HCT116 (cell line): Measurements from ENCODE around the gene RIMS4. TPM values are rescaled to one million over a fixed set of nuclear protein-coding genes. Genes with fewer than 3 reads are reported as not detected.

Experiments
- ATAC-seq: fragments of 200-7000 bp; cut with Tn5 transposase; 2 replicates; pipeline ENCODE4 v1.9.1; 2020; ENCODE audit warnings: mild to moderate bottlenecking, moderate library complexity
- BruUV-seq: library from RNA; stranded (reverse); fragments of 400-500 nt; replicated peaks from 2 replicates; lab custom pipeline; 2021; lab: Mats Ljungman, UMichigan
- CTCF ChIA-PET: fragments of 300-600 bp; sonication (Branson Sonifier 250); formaldehyde crosslinking; loops from one replicate; lab custom pipeline; 2021; ENCODE audit warnings: antibody characterized with exemption; lab: Charles Lee
- POLR2A ChIA-PET: fragments of 300-600, 350-600 bp; sonication (Branson Sonifier 250); formaldehyde crosslinking; loops from one replicate; lab custom pipeline; 2021; ENCODE audit warnings: antibody characterized with exemption; lab: Charles Lee
- RAD21 ChIA-PET, 2 experiments: fragments of 300-600 bp; sonication (Branson Sonifier 250); formaldehyde crosslinking; loops; one replicate each; lab custom pipeline; 2023; ENCODE audit warnings: low total read pairs in 2 of 2; ENCODE audit not compliant: uncharacterized antibody in 2 of 2, unreplicated experiment in 2 of 2, low non-redundant PET in 1 of 2; lab: Charles Lee
- DNase-seq: peaks from one replicate; pipeline ENCODE4 v3.0.0-alpha.2; 2010; ENCODE audit warnings: low read depth, low spot score
- H2AFZ ChIP-seq: fragments of 200-600 bp; shearing (Covaris generic), sonication (generic); 2 replicates; pipeline ENCODE4 v1.6.1; 2017; ENCODE audit warnings: low read depth, mixed run types, mixed read lengths, antibody characterized with exemption, low read length; ENCODE audit not compliant: poor library complexity, severe bottlenecking
- H3K27ac ChIP-seq: 2 replicates; pipeline ENCODE4 v1.5.1; 2012; ENCODE audit warnings: low read depth, low read length
- H3K27me3 ChIP-seq: fragments of 200-600 bp; sonication (generic); 2 replicates; pipeline ENCODE4 v1.6.1; 2016; ENCODE audit warnings: mixed run types, low read length, mixed read lengths; ENCODE audit not compliant: insufficient read depth
- H3K36me3 ChIP-seq, 2 experiments: fragments of 200-500 bp in 1 of 2; fragments of 200-600 bp in 1 of 2; sonication (Bioruptor generic) in 1 of 2; sonication (generic) in 1 of 2; 2 replicates each; pipeline versions ENCODE4 v1.5.1 to v1.6.1; 2014 to 2016; ENCODE audit warnings: low read length in 2 of 2, inconsistent platforms in 1 of 2, mixed read lengths in 1 of 2, mixed run types in 1 of 2; ENCODE audit not compliant: insufficient read depth in 2 of 2, control insufficient read depth in 1 of 2
- H3K4me1 ChIP-seq, 2 experiments: fragments of 200-600 bp in 1 of 2; sonication (generic) in 1 of 2; 2 replicates each; pipeline versions ENCODE4 v1.5.1 to v1.6.1; 2012 to 2017; ENCODE audit warnings: low read length in 2 of 2, inconsistent platforms in 1 of 2, mild to moderate bottlenecking in 1 of 2, mixed read lengths in 1 of 2, mixed run types in 1 of 2, moderate library complexity in 1 of 2; ENCODE audit not compliant: insufficient read depth in 2 of 2, control insufficient read depth in 1 of 2
- H3K4me2 ChIP-seq: fragments of 200-600 bp; sonication (generic); 2 replicates; pipeline ENCODE4 v1.6.1; 2017; ENCODE audit warnings: mixed run types, low read length, mixed read lengths
- H3K4me3 ChIP-seq, 2 experiments: fragments of 200-600 bp in 1 of 2; sonication (generic) in 1 of 2; replicated peaks in 1 of 2; 2 replicates each; pipeline ENCODE4 v1.5.1; 2011 to 2016; ENCODE audit warnings: low read length in 2 of 2, control low read depth in 1 of 2, low read depth in 1 of 2, mild to moderate bottlenecking in 1 of 2, mixed read lengths in 1 of 2, mixed run types in 1 of 2
- H3K79me2 ChIP-seq: fragments of 200-600 bp; sonication (generic); 2 replicates; pipeline ENCODE4 v1.6.1; 2017; ENCODE audit warnings: mild to moderate bottlenecking, mixed run types, low read length, moderate library complexity, mixed read lengths; ENCODE audit not compliant: insufficient read depth
- H3K9ac ChIP-seq: fragments of 200-600 bp; sonication (generic); 2 replicates; pipeline ENCODE4 v1.6.1; 2016; ENCODE audit warnings: low read length, mixed read lengths
- H3K9me2 ChIP-seq: fragments of 200-600 bp; sonication (generic), shearing (Covaris generic); 2 replicates; pipeline ENCODE4 v1.6.1; 2017; ENCODE audit warnings: mixed run types, mild to moderate bottlenecking, moderate library complexity; ENCODE audit not compliant: insufficient read depth
- H3K9me3 ChIP-seq, 2 experiments: fragments of 200-500 bp in 1 of 2; fragments of 200-600 bp in 1 of 2; sonication (Bioruptor generic) in 1 of 2; sonication (generic) in 1 of 2; 2 replicates each; pipeline ENCODE4 v1.6.1; 2014 to 2017; ENCODE audit warnings: low read length in 2 of 2, mixed read lengths in 2 of 2, inconsistent platforms in 1 of 2, low read depth in 1 of 2, mild to moderate bottlenecking in 1 of 2, mixed run types in 1 of 2, moderate library complexity in 1 of 2; ENCODE audit not compliant: control insufficient read depth in 1 of 2, insufficient read depth in 1 of 2
- H4K20me1 ChIP-seq: fragments of 200-600 bp; sonication (generic), shearing (Covaris generic); 2 replicates; pipeline ENCODE4 v1.6.1; 2017; ENCODE audit warnings: mixed run types, mild to moderate bottlenecking, moderate library complexity; ENCODE audit not compliant: insufficient read depth
- CEBPB ChIP-seq: IDR thresholded peaks from 2 replicates; pipeline ENCODE4 v1.6.1; 2012; ENCODE audit warnings: low read depth
- EZH2 ChIP-seq: fragments of 200-600 bp; sonication (generic); IDR thresholded peaks from 2 replicates; pipeline ENCODE4 v1.6.1; 2017; ENCODE audit warnings: antibody characterized with exemption, mixed run types
- FOSL1 ChIP-seq: IDR thresholded peaks from 2 replicates; pipeline ENCODE4 v1.6.1; 2012; ENCODE audit warnings: low read depth
- POLR2AphosphoS5 ChIP-seq: IDR thresholded peaks from 2 replicates; pipeline ENCODE4 v1.6.1; 2011; ENCODE audit warnings: mild to moderate bottlenecking, low read depth, low read length, moderate library complexity
- RAD21 ChIP-seq: IDR thresholded peaks from 2 replicates; pipeline ENCODE4 v1.6.1; 2012; ENCODE audit warnings: low read depth, mild to moderate bottlenecking
- SIN3A ChIP-seq: IDR thresholded peaks from 2 replicates; pipeline ENCODE4 v1.6.1; 2012; ENCODE audit warnings: low read depth
- SP1 ChIP-seq: IDR thresholded peaks from 2 replicates; pipeline ENCODE4 v1.6.1; 2012; ENCODE audit warnings: low read depth
- SRF ChIP-seq: IDR thresholded peaks from 2 replicates; pipeline ENCODE4 v1.6.1; 2012; ENCODE audit warnings: low read depth
- YY1 ChIP-seq: IDR thresholded peaks from 2 replicates; pipeline ENCODE4 v1.6.1; 2011; ENCODE audit warnings: low read length, low read depth, moderate library complexity, mild to moderate bottlenecking; ENCODE audit not compliant: insufficient replicate concordance; ENCODE audit errors: extremely low read depth
- ZFX ChIP-seq: fragments of 450-650 bp; IDR thresholded peaks from 2 replicates; pipeline ENCODE4 v1.6.1; 2017
- intact Hi-C: fragments of 100-400 bp; cut with micrococcal nuclease; formaldehyde crosslinking; loops from 2 replicates; pipeline ENCODE4 v1.10.0; 2022
- total RNA-seq: library from RNA; stranded (reverse); gene quantifications from one replicate; pipeline ENCODE4 v1.2.1, GENCODE V29; 2021; ENCODE audit not compliant: unreplicated experiment
- TF ChIP-seq, protein P1 (sequence below), 3 experiments: fragments of 200-600 bp in 1 of 3; sonication (generic) in 1 of 3; IDR thresholded peaks in 2 of 3; conservative IDR thresholded peaks in 1 of 3; 2 replicates each; pipeline ENCODE4 v1.5.1; 2012 to 2017; ENCODE audit warnings: low read depth in 2 of 3, low read length in 2 of 3, antibody characterized with exemption in 1 of 3, borderline replicate concordance in 1 of 3, control low read depth in 1 of 3, mild to moderate bottlenecking in 1 of 3, mixed read lengths in 1 of 3, mixed run types in 1 of 3, moderate library complexity in 1 of 3; ENCODE audit not compliant: insufficient read depth in 1 of 3

The RIMS4 gene
- total RNA-seq, 1 experiment from 2014 or later = 0.05 TPM

DNA sequence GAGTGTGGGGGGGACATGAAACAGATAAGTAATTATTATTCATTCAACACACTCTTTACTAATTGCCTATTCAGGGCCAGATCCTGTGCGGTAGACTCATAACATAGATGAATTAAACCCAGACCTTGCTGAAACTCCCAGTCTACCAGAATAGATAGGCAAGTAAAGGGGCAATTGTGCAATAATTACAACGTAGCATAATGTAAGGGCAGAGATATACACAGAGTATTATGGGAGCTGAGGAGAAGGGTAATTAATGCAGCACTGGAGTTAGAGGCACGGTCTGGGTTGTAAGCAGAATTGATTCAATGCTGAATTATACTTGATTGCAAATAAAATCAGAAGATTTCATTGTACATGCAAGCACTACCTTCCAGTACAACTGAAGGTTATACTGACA, 29.2 kb downstream of the RIMS4 start:
- DNase-seq (no peak), ATAC-seq (no peak)
- Histone ChIP-seq H3K9ac (no peak overlapping the region), H2AFZ (no peak overlapping the region), H4K20me1 (no peaks in the 10 kb centered on the region), H3K4me1 (no peaks in the 10 kb centered on the region), H3K36me3 (no peaks in the 10 kb centered on the region), H3K9me2 (no peaks in the 10 kb centered on the region), H3K27me3 (peaks cover 42% of the 10 kb centered on the region), H3K4me2 (no peak overlapping the region), H3K4me3 (no peak overlapping the region), H3K79me2 (no peaks in the 10 kb centered on the region), H3K9me3 (no peaks in the 10 kb centered on the region), H3K27ac (no peak overlapping the region)
- intact Hi-C loops = no loop called here
- TF ChIP-seq SP1 (no peak), POLR2AphosphoS5 (no peak), RAD21 (no peak), YY1 (no peak), EZH2 (no peak), SRF (no peak), SIN3A (no peak), ZFX (no peak), CEBPB (no peak), FOSL1 (no peak)
- TF ChIP-seq, protein P1, sequence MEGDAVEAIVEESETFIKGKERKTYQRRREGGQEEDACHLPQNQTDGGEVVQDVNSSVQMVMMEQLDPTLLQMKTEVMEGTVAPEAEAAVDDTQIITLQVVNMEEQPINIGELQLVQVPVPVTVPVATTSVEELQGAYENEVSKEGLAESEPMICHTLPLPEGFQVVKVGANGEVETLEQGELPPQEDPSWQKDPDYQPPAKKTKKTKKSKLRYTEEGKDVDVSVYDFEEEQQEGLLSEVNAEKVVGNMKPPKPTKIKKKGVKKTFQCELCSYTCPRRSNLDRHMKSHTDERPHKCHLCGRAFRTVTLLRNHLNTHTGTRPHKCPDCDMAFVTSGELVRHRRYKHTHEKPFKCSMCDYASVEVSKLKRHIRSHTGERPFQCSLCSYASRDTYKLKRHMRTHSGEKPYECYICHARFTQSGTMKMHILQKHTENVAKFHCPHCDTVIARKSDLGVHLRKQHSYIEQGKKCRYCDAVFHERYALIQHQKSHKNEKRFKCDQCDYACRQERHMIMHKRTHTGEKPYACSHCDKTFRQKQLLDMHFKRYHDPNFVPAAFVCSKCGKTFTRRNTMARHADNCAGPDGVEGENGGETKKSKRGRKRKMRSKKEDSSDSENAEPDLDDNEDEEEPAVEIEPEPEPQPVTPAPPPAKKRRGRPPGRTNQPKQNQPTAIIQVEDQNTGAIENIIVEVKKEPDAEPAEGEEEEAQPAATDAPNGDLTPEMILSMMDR (IDR thresholded peaks at IDR 0.05 in 2 of 3, conservative IDR thresholded peaks at IDR 0.05 in 1 of 3; ENCODE audit: borderline replicate concordance in 1 of 3, insufficient read depth in 1 of 3, low read depth in 2 of 3, low read length in 2 of 3) = no peak
- CTCF ChIA-PET = no interaction called here
- BruUV-seq = no TSS peak
- RAD21 ChIA-PET = no interaction called here
- POLR2A ChIA-PET = no interaction called here
